GM12873 (cell line): Measurements from ENCODE around the gene TRUB1.

ENCODE experiments used
- TF ChIP-seq, protein P1 (sequence below): IDR thresholded peaks from 2 replicates; pipeline ENCODE4 v1.5.1; 2012; ENCODE audit warnings: low read depth, mild to moderate bottlenecking, moderate library complexity, low read length, control low read depth; ENCODE audit not compliant: insufficient read depth; ENCODE audit errors: missing control alignments

Gene TRUB1

DNA sequence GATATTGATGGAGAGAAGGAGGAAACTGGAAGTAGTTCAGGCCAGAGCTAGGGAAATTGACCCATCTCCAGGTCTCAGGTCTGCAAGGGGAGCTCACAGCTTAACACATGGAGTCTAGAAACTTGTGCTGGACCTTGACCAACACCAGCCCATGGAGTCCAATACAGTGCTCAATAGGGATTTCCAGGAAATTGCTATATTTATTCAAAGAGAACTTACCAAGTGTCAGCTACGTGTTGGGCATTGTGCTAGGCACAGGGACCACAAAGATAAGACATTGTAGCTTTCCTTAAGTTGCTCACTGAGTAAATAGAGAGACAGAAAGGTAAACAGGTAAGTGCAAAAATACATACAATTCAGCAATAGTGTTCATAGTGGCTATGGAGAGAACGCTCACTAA lies 82.5 kb downstream of the TRUB1 start:
- TF ChIP-seq, protein P1, sequence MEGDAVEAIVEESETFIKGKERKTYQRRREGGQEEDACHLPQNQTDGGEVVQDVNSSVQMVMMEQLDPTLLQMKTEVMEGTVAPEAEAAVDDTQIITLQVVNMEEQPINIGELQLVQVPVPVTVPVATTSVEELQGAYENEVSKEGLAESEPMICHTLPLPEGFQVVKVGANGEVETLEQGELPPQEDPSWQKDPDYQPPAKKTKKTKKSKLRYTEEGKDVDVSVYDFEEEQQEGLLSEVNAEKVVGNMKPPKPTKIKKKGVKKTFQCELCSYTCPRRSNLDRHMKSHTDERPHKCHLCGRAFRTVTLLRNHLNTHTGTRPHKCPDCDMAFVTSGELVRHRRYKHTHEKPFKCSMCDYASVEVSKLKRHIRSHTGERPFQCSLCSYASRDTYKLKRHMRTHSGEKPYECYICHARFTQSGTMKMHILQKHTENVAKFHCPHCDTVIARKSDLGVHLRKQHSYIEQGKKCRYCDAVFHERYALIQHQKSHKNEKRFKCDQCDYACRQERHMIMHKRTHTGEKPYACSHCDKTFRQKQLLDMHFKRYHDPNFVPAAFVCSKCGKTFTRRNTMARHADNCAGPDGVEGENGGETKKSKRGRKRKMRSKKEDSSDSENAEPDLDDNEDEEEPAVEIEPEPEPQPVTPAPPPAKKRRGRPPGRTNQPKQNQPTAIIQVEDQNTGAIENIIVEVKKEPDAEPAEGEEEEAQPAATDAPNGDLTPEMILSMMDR, result no peak

DNA sequence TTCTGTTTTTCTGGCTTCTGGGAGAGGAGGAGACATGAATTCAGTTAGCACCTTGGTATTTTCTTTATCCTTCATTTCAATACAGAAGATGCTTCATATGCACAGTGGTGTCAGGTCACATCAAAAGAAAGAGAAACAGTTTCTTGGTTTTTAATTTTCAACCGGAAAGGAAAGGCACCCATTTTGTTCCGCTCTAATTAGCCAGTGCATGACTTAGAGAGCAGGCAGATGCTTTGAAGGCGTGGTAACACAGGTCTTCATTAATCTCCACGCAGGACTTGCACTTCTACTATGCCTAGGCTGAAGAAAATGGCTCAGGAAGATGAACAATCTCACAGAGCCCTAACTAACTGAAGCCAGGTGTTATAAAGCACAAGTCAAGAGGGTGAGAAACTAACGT lies 84.7 kb downstream of the TRUB1 start:
- TF ChIP-seq, protein P1, result no peak

DNA sequence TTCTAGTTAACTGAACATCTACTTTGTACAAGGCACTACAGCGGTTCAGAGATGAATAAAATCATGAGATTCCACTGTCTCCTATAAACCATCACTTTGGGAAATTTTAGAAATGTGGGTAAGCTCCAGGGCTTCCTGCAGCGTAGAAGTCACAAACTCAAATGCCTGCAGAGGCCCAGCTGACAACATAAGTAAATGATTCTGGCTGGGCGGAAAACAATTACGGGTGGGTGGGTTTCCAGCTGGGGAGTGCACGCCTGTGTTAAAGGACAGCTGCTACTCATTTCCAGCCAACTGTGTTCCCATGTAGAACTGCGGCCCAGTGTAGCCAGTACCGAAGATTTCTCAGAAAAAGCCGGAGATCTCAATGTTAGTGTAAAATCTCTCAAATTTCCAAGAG lies 85.7 kb downstream of the TRUB1 start:
- TF ChIP-seq, protein P1, result no peak

DNA sequence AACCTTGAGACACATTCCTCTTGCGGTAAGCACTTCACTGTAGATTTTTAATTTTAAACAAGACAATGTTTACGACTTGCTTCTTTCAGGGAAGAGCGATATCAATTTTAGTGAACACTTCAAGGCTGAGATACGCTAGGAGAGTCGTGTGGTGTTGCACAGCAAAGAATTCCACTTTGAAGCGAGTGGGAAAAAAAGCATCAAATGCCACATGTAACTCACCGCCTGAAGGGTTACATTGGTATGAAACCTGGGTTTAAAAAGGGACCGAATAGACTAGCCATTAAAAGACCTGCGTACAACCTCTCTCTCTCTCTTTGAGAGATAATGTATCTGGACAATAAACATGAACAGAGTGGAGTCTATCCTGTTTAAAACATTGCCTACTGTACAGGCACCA lies 86.4 kb downstream of the TRUB1 start:
- TF ChIP-seq, protein P1, result no peak

DNA sequence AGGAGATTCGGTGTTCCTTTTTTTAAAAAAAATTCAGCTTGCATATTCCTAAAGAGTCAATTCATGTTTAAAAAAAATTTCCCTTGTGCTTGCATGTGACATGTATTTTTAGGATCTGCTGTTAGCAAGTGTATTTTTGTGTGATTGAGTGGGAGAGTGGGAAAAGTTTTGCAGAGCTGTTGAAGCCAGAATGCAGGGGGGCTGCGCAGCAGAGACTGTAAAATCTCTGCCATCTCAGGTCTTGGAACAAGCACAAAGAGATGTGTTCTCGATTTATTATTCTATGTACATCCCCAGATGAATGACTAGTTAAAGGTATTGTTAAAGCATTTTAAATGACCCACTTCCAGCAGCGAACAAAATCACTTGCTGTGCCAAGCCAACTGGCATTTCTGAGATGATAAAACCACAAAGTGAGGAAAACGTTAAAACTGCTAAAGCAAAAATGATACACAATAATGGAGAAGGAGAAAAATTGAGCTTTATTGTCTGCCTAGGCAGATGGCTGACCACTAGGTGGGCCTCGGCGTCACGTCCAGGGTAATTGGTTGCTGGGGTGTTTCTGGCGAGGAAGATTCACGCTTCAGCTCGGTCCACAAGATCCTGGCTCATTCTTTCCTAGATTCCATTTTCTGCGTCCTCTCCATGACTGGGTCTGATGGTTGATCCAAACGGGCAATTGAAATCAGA lies 88.2 kb downstream of the TRUB1 start:
- TF ChIP-seq, protein P1, result no peak

DNA sequence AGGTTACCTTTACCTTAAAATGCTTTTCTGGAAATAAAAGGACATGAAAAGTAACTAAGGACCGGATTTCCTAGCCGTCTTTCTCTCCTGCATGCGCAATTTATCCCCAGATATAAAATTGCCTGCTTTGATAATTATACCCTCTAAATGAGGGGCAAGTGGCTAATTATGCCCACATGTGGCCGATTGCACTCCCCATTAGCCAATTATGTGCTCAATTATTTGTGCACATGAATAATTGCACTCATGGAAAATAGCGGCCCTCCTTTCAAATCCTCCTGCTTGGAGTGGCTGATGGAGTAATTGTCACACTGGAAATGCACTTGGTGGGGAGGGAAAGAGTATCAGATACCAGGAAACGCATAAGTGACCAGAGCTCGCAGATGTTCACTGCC lies 88.7 kb downstream of the TRUB1 start:
- TF ChIP-seq, protein P1, result no peak
